Stimulated activated CD8-positive, alpha-beta memory T cell treated with anti-CD3 and anti-CD28 coated beads, Interleukin-7, amount 100 ng/mL, for 48 hours (primary cell): ENCODE results near the gene STT3A.

ENCODE experiments used
- DNase-seq, 2 donors: peaks; one replicate each; pipeline ENCODE4 v3.0.0-alpha.2; 2020; ENCODE audit warnings: low read depth in 1 of 2; ENCODE audit errors: extremely low read depth in 1 of 2

The STT3A gene

GRCh38 chr11:125649465-125650166 lies 57.0 kb downstream of the STT3A start:
- DNase-seq, result no peak

GRCh38 chr11:125662689-125663088 lies 70.0 kb downstream of the STT3A start:
- no peak for DNase-seq

DNA sequence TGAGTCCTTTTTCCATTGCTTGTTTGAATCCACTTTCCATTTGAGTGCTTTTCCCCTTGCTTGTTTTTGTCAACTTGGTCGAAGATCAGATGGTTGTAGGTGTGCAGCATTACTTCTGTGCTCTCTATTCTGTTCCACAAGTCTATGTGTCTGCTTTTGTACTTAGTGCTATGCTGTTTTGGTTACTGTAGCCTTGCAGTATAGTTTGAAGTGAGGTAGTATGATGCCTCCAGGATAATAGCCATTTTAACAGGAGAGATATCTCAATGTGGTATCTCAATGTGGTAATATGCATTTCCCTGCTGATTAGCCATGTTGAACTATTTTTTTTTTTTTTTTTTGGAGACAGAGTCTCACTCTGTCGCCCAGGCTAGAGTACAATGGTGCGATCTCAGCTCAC lies 71.3 kb downstream of the STT3A start:
- DNase-seq, result no peak

- no peak for DNase-seq
Observed at GRCh38 chr11:125667151-125667550, 74.5 kb downstream of the STT3A start.

DNA sequence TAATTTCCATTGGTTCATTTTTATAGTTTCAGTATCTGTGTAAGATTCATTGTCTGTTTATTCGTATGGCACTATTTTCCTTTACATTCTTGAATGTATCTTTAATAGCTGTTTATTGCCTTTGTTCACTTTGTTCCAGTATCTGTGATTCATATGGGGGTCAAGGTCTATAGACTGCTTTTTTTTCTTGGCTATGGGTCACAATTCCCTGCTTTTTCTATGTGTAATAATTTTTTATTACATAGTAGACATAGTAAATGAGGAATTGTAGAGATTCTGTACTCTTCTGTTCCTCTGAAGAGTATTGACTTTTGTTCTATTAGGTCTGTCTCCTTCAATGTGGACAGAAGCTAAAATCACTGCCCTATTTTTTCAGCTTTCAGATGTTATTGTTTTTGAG lies 77.5 kb downstream of the STT3A start:
- DNase-seq, result no peak

- no peak for DNase-seq
Observed at GRCh38 chr11:125671561-125671960, 78.9 kb downstream of the STT3A start.
